Measurements from ENCODE around the gene ARF3. TPM values are rescaled to one million over a fixed set of nuclear protein-coding genes. Genes with fewer than 3 reads are reported as not detected.

Gene ARF3
- polyA plus RNA-seq, 1 donor (not counting 4 experiments of a cell fraction or from before 2014, with no cell fraction given) = 236 TPM

DNA sequence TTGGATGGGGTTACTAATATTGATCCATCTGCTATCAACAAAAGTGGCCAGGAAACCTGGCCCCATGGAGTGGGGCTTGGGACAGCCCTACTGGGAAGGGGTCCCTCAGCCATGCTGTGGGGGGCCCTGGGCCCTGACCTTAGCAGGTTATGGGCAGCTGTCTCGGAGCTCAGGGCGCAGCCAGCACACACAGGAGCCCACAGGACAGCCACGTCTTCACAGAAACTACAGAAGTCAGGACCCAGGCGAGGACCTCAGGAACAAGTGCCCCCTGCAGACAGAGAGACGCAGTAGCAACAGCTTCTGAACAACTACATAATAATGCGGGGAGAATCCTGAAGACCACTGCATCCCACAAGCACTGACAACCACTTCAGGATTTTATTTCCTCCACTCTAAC is 20.1 kb downstream of the ARF3 start:
- no peaks in the 10 kb centered on the region for H3K9me1 ChIP-seq (ENCODE audit: control insufficient read depth, extremely low read depth, insufficient read depth, low read length)
- H3K9ac ChIP-seq (ENCODE audit: control insufficient read depth, extremely low read depth, insufficient read depth, low read length) = no peak overlapping the region
- no peaks in the 10 kb centered on the region for H3K9me3 ChIP-seq (ENCODE audit: control insufficient read depth, low read depth, low read length)
- dilution Hi-C loops (cut with MboI; ENCODE audit: extremely low pct_ligation_motif_present, low sequenced_read_pairs) = no loop called here
- H4K20me1 ChIP-seq (ENCODE audit: control insufficient read depth, extremely low read depth, insufficient read depth, low read length) = peaks cover 5% of the 10 kb centered on the region
- FAIRE-seq = no peak
- no peak for DNase-seq (ENCODE audit: low read depth, low spot score)
- TF ChIP-seq EZH2 (IDR thresholded peaks at IDR 0.05; ENCODE audit: low read length) = no peak
- TF ChIP-seq, protein P1, sequence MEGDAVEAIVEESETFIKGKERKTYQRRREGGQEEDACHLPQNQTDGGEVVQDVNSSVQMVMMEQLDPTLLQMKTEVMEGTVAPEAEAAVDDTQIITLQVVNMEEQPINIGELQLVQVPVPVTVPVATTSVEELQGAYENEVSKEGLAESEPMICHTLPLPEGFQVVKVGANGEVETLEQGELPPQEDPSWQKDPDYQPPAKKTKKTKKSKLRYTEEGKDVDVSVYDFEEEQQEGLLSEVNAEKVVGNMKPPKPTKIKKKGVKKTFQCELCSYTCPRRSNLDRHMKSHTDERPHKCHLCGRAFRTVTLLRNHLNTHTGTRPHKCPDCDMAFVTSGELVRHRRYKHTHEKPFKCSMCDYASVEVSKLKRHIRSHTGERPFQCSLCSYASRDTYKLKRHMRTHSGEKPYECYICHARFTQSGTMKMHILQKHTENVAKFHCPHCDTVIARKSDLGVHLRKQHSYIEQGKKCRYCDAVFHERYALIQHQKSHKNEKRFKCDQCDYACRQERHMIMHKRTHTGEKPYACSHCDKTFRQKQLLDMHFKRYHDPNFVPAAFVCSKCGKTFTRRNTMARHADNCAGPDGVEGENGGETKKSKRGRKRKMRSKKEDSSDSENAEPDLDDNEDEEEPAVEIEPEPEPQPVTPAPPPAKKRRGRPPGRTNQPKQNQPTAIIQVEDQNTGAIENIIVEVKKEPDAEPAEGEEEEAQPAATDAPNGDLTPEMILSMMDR (optimal IDR thresholded peaks at IDR 0.05 in 1 of 3, IDR thresholded peaks at IDR 0.05 in 1 of 3, conservative IDR thresholded peaks at IDR 0.05 in 1 of 3; ENCODE audit: extremely low read depth in 1 of 3, insufficient read depth in 2 of 3, low read length in 3 of 3) = peak in 1 of 3 experiments; percentile 24
- no peaks in the 10 kb centered on the region for H3K27me3 ChIP-seq (ENCODE audit: control insufficient read depth, extremely low read depth, insufficient read depth, low read length)
- H3K27ac ChIP-seq (ENCODE audit: control insufficient read depth, insufficient read depth, low read length) = no peak overlapping the region
- peaks cover 14% of the 10 kb centered on the region for H3K79me2 ChIP-seq (ENCODE audit: control insufficient read depth, insufficient read depth, low read length)
- no peak overlapping the region for H2AFZ ChIP-seq (ENCODE audit: control insufficient read depth, low read length)
- H3K4me2 ChIP-seq (ENCODE audit: control insufficient read depth, extremely low read depth, insufficient read depth, low read depth, low read length) = no peak overlapping the region
- H3K4me3 ChIP-seq (ENCODE audit: control insufficient read depth in 2 of 3, extremely low read depth in 1 of 3, insufficient read depth in 2 of 3, low read depth in 1 of 3, low read length in 3 of 3) = no peak overlapping the region
- H3K36me3 ChIP-seq (ENCODE audit: control insufficient read depth in 2 of 2, extremely low read depth in 1 of 2, insufficient read depth in 2 of 2, low read length in 2 of 2) = peaks cover 53 to 64% of the 10 kb centered on the region in 2 experiments
- no peaks in the 10 kb centered on the region for H3K4me1 ChIP-seq (ENCODE audit: control insufficient read depth, extremely low read depth, insufficient read depth, low read length)

DNA sequence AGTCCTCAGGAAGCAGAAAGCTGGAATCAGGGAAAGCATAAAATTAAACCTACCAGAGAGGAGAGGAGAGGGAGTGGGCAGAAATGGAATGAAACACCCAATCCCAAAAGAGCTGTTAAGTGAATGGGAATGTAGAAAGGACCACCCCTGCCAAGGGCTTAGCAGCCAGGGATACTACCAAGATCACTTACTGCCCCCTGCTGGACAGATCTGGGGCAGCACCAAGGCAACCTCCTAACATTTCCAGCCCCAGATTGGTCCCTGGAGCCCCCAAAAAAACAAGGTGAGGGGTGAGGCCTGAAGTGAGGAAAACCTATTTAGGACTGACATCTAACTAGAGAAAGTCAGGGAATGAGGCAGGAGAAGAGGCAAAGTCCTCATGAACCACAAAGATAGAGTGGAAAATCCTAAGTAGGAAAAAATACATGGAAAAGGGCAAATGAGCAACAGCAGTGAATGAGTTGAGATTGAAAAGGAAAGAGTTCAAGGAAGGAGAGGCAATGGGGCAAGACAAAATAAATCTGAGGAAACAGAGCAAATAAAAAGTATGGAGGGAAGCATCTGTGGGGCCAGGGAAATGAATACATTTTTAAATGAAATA is 20.8 kb downstream of the ARF3 start:
- H2AFZ ChIP-seq (ENCODE audit: control insufficient read depth, low read length) = no peak overlapping the region
- H3K9me1 ChIP-seq (ENCODE audit: control insufficient read depth, extremely low read depth, insufficient read depth, low read length) = no peaks in the 10 kb centered on the region
- no peaks in the 10 kb centered on the region for H3K27me3 ChIP-seq (ENCODE audit: control insufficient read depth, extremely low read depth, insufficient read depth, low read length)
- TF ChIP-seq, protein P1 (optimal IDR thresholded peaks at IDR 0.05 in 1 of 3, IDR thresholded peaks at IDR 0.05 in 1 of 3, conservative IDR thresholded peaks at IDR 0.05 in 1 of 3; ENCODE audit: extremely low read depth in 1 of 3, insufficient read depth in 2 of 3, low read length in 3 of 3) = peak; percentile 90 to 98 (median 91)
- no peak for TF ChIP-seq EZH2 (IDR thresholded peaks at IDR 0.05; ENCODE audit: low read length)
- H4K20me1 ChIP-seq (ENCODE audit: control insufficient read depth, extremely low read depth, insufficient read depth, low read length) = peaks cover 3% of the 10 kb centered on the region
- H3K9me3 ChIP-seq (ENCODE audit: control insufficient read depth, low read depth, low read length) = no peaks in the 10 kb centered on the region
- no peak for FAIRE-seq
- H3K4me3 ChIP-seq (ENCODE audit: control insufficient read depth in 2 of 3, extremely low read depth in 1 of 3, insufficient read depth in 2 of 3, low read depth in 1 of 3, low read length in 3 of 3) = no peak overlapping the region
- H3K27ac ChIP-seq (ENCODE audit: control insufficient read depth, insufficient read depth, low read length) = no peak overlapping the region
- H3K36me3 ChIP-seq (ENCODE audit: control insufficient read depth in 2 of 2, extremely low read depth in 1 of 2, insufficient read depth in 2 of 2, low read length in 2 of 2) = peaks cover 57 to 60% of the 10 kb centered on the region in 2 experiments
- H3K4me2 ChIP-seq (ENCODE audit: control insufficient read depth, extremely low read depth, insufficient read depth, low read depth, low read length) = no peak overlapping the region
- DNase-seq (ENCODE audit: low read depth, low spot score) = no peak
- no peaks in the 10 kb centered on the region for H3K4me1 ChIP-seq (ENCODE audit: control insufficient read depth, extremely low read depth, insufficient read depth, low read length)
- peaks cover 8% of the 10 kb centered on the region for H3K79me2 ChIP-seq (ENCODE audit: control insufficient read depth, insufficient read depth, low read length)
- dilution Hi-C loops (cut with MboI; ENCODE audit: extremely low pct_ligation_motif_present, low sequenced_read_pairs) = no loop called here
- no peak overlapping the region for H3K9ac ChIP-seq (ENCODE audit: control insufficient read depth, extremely low read depth, insufficient read depth, low read length)
